GM10266 (cell line): ENCODE measurements around the gene ZNF775.
A peak's percentile ranks its signal among the peaks of the same experiment; 100 is the strongest.

Experiments
- DNase-seq: peaks from one replicate; pipeline ENCODE4 v3.0.0; 2012; ENCODE audit errors: extremely low spot score
- TF ChIP-seq, protein P1 (sequence below): IDR thresholded peaks from 2 replicates; pipeline ENCODE4 v1.5.1; 2012; ENCODE audit warnings: mild to moderate bottlenecking, low read depth; ENCODE audit not compliant: control insufficient read depth, insufficient read depth; ENCODE audit errors: missing control alignments

The ZNF775 gene

DNA sequence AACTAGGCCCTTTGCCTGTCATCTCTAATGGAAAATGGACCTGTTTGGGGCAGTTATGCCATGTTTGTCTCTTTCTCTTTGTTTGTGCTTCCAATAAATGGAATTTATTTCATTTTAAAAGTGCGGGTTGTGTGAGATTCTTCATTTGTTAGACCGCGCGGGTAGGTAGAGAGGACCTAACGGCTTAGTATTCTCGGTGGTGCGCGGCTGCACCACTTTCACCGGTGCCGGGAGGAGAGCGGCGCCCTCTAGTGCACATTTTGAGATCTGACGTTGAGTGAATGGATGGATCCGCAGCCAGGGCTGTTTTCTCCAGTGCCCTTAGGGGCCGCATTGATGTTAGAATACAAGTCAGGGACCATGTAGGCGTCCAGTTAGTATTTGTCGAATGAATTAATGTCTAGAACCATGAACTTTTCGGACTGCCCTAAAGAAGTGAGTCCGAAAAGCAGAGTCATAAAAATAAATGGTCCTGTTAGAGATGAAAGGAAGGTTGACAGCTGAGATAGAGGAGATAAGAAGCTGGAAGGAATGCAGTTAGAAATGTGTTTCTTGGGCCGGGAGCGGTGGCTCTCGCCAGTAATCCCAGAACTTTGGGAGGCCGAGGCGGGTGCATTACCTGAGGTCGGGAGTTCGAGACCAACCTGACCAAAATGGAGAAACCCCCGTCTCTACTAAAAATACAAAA lies 42.0 kb downstream of the ZNF775 start:
- TF ChIP-seq, protein P1, sequence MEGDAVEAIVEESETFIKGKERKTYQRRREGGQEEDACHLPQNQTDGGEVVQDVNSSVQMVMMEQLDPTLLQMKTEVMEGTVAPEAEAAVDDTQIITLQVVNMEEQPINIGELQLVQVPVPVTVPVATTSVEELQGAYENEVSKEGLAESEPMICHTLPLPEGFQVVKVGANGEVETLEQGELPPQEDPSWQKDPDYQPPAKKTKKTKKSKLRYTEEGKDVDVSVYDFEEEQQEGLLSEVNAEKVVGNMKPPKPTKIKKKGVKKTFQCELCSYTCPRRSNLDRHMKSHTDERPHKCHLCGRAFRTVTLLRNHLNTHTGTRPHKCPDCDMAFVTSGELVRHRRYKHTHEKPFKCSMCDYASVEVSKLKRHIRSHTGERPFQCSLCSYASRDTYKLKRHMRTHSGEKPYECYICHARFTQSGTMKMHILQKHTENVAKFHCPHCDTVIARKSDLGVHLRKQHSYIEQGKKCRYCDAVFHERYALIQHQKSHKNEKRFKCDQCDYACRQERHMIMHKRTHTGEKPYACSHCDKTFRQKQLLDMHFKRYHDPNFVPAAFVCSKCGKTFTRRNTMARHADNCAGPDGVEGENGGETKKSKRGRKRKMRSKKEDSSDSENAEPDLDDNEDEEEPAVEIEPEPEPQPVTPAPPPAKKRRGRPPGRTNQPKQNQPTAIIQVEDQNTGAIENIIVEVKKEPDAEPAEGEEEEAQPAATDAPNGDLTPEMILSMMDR = peak; percentile 87
- DNase-seq = peak; percentile 80

GRCh38 chr7:150421831-150422230 lies 42.7 kb downstream of the ZNF775 start:
- DNase-seq = no peak
- TF ChIP-seq, protein P1 = no peak

- TF ChIP-seq, protein P1 = no peak
- no peak for DNase-seq
These were observed 46.5 kb downstream of the ZNF775 start for GRCh38 chr7:150425670-150426069.

GRCh38 chr7:150428671-150429451 lies 49.7 kb downstream of the ZNF775 start:
- DNase-seq = no peak
- TF ChIP-seq, protein P1 = no peak

- no peak for DNase-seq
These were observed 50.6 kb downstream of the ZNF775 start for GRCh38 chr7:150429699-150430098.

GRCh38 chr7:150430465-150431085 lies 51.4 kb downstream of the ZNF775 start:
- no peak for DNase-seq
- TF ChIP-seq, protein P1 = no peak

More at GRCh38 chr7:150429699-150430098, 50.6 kb downstream of the ZNF775 start:
- TF ChIP-seq, protein P1 = no peak
